NCI-H1436 treated with DMSO at 0.1 percent for 48 hours (cell line): ENCODE results near the gene B4GALNT3.

ENCODE experiments used
- DNase-seq: peaks from one replicate; lab custom pipeline; 2025; lab: John Stamatoyannopoulos, UW

B4GALNT3 gene

GRCh38 chr12:538731-539539 is 79.2 kb downstream of the B4GALNT3 start:
- DNase-seq = no peak

GRCh38 chr12:539540-540310 is 80.0 kb downstream of the B4GALNT3 start:
- DNase-seq = no peak

- no peak for DNase-seq
These were observed 82.1 kb downstream of the B4GALNT3 start for GRCh38 chr12:541676-542324.

- DNase-seq = no peak
These were observed 82.8 kb downstream of the B4GALNT3 start for GRCh38 chr12:542395-543113.

GRCh38 chr12:543114-543451 is 83.3 kb downstream of the B4GALNT3 start:
- no peak for DNase-seq

GRCh38 chr12:544142-544541 is 84.4 kb downstream of the B4GALNT3 start:
- DNase-seq = no peak

- DNase-seq = no peak
These were observed 85.3 kb downstream of the B4GALNT3 start for GRCh38 chr12:544941-545635.

GRCh38 chr12:545835-546234 is 86.1 kb downstream of the B4GALNT3 start:
- DNase-seq = no peak

- no peak for DNase-seq
These were observed 86.7 kb downstream of the B4GALNT3 start for GRCh38 chr12:546265-546919.

- no peak for DNase-seq
These were observed 87.4 kb downstream of the B4GALNT3 start for GRCh38 chr12:546920-547845.

GRCh38 chr12:547883-548470 is 88.2 kb downstream of the B4GALNT3 start:
- DNase-seq = no peak

GRCh38 chr12:549476-550082 is 89.8 kb downstream of the B4GALNT3 start:
- no peak for DNase-seq

GRCh38 chr12:550473-551260 is 90.9 kb downstream of the B4GALNT3 start:
- DNase-seq = no peak

GRCh38 chr12:552466-552865 is 92.7 kb downstream of the B4GALNT3 start:
- no peak for DNase-seq

- no peak for DNase-seq
These were observed 93.7 kb downstream of the B4GALNT3 start for GRCh38 chr12:553216-554000.

GRCh38 chr12:554001-554285 is 94.2 kb downstream of the B4GALNT3 start:
- DNase-seq = no peak

- no peak for DNase-seq
These were observed 96.8 kb downstream of the B4GALNT3 start for GRCh38 chr12:556498-556897.

GRCh38 chr12:558580-558979 is 98.8 kb downstream of the B4GALNT3 start:
- no peak for DNase-seq
